Measurements from ENCODE around the gene RAPGEF2.

- TF ChIP-seq CTCF (IDR thresholded peaks at IDR 0.05), result no peak
- TF ChIP-seq POLR2A (IDR thresholded peaks at IDR 0.05), result no peak
These were observed 280.1 kb downstream of the RAPGEF2 start for GRCh38 chr4:159382856-159383561.
